HG03520 (cell line): ENCODE measurements around the gene APPL2.

ENCODE experiments used
- ATAC-seq: cut with Tn5 transposase; IDR thresholded peaks from one replicate; pipeline ENCODE4 v1.9.1; 2021; ENCODE audit warnings: mild to moderate bottlenecking, moderate library complexity; ENCODE audit not compliant: unreplicated experiment

The APPL2 gene

GRCh38 chr12:105141320-105141922 is 94.6 kb downstream of the APPL2 start:
- ATAC-seq = no peak

- no peak for ATAC-seq
Observed at GRCh38 chr12:105138248-105138647, 97.7 kb downstream of the APPL2 start.
